ENCODE measurements around the gene MN1. TPM values are rescaled to one million over a fixed set of nuclear protein-coding genes. Genes with fewer than 3 reads are reported as not detected.

The MN1 gene
- total RNA-seq, 3 donors from 2014 or later, result 0.49 to 7.6 (median 1.8) TPM

GRCh38 chr22:27772984-27773498 lies 28.5 kb downstream of the MN1 start:
- Histone ChIP-seq H3K4me3 (no peak overlapping the region), H3K36me3 (ENCODE audit: low read depth) (no peaks in the 10 kb centered on the region), H3K9me3 (no peaks in the 10 kb centered on the region), H3K4me1 (ENCODE audit: low read depth) (no peaks in the 10 kb centered on the region)
- ATAC-seq (no peak), DNase-seq (no peak)
- TF ChIP-seq, protein P1, sequence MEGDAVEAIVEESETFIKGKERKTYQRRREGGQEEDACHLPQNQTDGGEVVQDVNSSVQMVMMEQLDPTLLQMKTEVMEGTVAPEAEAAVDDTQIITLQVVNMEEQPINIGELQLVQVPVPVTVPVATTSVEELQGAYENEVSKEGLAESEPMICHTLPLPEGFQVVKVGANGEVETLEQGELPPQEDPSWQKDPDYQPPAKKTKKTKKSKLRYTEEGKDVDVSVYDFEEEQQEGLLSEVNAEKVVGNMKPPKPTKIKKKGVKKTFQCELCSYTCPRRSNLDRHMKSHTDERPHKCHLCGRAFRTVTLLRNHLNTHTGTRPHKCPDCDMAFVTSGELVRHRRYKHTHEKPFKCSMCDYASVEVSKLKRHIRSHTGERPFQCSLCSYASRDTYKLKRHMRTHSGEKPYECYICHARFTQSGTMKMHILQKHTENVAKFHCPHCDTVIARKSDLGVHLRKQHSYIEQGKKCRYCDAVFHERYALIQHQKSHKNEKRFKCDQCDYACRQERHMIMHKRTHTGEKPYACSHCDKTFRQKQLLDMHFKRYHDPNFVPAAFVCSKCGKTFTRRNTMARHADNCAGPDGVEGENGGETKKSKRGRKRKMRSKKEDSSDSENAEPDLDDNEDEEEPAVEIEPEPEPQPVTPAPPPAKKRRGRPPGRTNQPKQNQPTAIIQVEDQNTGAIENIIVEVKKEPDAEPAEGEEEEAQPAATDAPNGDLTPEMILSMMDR (IDR thresholded peaks at IDR 0.05), result no peak
- intact Hi-C loops (cut with DNase I, micrococcal nuclease), result no loop called here

- H3K9me3 ChIP-seq, result no peaks in the 10 kb centered on the region
- ATAC-seq (no peak), DNase-seq (no peak)
- no peak overlapping the region for H3K4me3 ChIP-seq
- H3K36me3 ChIP-seq (ENCODE audit: low read depth), result no peaks in the 10 kb centered on the region
- no peaks in the 10 kb centered on the region for H3K4me1 ChIP-seq (ENCODE audit: low read depth)
- TF ChIP-seq, protein P1 (IDR thresholded peaks at IDR 0.05), result no peak
- intact Hi-C loops (cut with DNase I, micrococcal nuclease), result no loop called here
Measured at GRCh38 chr22:27772081-27772983, 29.2 kb downstream of the MN1 start.

- DNase-seq, result no peak
- Histone ChIP-seq H3K36me3 (ENCODE audit: low read depth) (no peaks in the 10 kb centered on the region), H3K4me3 (no peak overlapping the region), H3K9me3 (no peaks in the 10 kb centered on the region), H3K4me1 (ENCODE audit: low read depth) (no peaks in the 10 kb centered on the region)
- TF ChIP-seq, protein P1 (IDR thresholded peaks at IDR 0.05), result no peak
- intact Hi-C loops (cut with DNase I, micrococcal nuclease), result no loop called here
- no peak for ATAC-seq
Measured at GRCh38 chr22:27771637-27772036, 29.9 kb downstream of the MN1 start.

- no peak for DNase-seq
- Histone ChIP-seq H3K4me3 (no peak overlapping the region), H3K4me1 (ENCODE audit: low read depth) (no peaks in the 10 kb centered on the region), H3K36me3 (ENCODE audit: low read depth) (no peaks in the 10 kb centered on the region), H3K9me3 (no peaks in the 10 kb centered on the region)
- ATAC-seq, result no peak
- TF ChIP-seq, protein P1 (IDR thresholded peaks at IDR 0.05), result no peak
- intact Hi-C loops (cut with DNase I, micrococcal nuclease), result no loop called here
Measured at GRCh38 chr22:27769012-27769411, 32.5 kb downstream of the MN1 start.

- Histone ChIP-seq H3K4me1 (ENCODE audit: low read depth) (no peaks in the 10 kb centered on the region), H3K9me3 (no peaks in the 10 kb centered on the region), H3K36me3 (ENCODE audit: low read depth) (no peaks in the 10 kb centered on the region), H3K4me3 (no peak overlapping the region)
- TF ChIP-seq, protein P1 (IDR thresholded peaks at IDR 0.05), result no peak
- intact Hi-C loops (cut with DNase I, micrococcal nuclease), result no loop called here
- DNase-seq (no peak), ATAC-seq (no peak)
Measured at GRCh38 chr22:27768027-27768653, 33.4 kb downstream of the MN1 start.

Measured in mucosa of descending colon (tissue), 3 donors.